Glomerular endothelial cell (primary cell): ENCODE measurements around the gene SYT1. TPM values are rescaled to one million over a fixed set of nuclear protein-coding genes. Genes with fewer than 3 reads are reported as not detected.
A peak's percentile ranks its signal among the peaks of the same experiment; 100 is the strongest.

Experiments used
- DNase-seq: peaks from one replicate; pipeline ENCODE4 v3.0.0-alpha.2; 2011; ENCODE audit warnings: low read depth, low spot score; ENCODE audit errors: extremely low read depth
- total RNA-seq: library from RNA; depleted of rRNA; stranded (reverse); fragments of >200 nt; gene quantifications from 2 replicates; pipeline ENCODE4 v1.2.3, GENCODE V29; 2015

Gene SYT1
- total RNA-seq, 1 donor from 2014 or later: 13.2 TPM

DNA sequence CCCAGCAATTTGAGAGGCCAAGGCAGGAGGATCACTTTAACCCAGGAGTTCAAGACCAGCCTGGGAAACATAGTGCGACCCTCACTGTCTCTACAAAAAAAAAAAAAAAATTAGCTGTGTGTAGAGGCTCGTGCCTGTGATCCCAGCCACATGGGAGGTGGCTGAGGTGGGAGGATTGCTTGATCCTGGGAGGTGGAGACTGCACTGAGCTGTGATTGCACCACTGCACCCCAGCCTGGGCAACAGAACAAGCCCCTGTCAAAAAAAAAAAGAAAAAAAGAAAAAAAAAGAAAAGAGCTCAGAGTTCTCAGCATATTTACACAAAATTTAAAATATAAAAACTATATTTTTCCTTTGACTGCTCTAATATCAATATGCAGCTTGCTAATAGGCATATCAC lies 260.8 kb downstream of the SYT1 start:
- DNase-seq: no peak

DNA sequence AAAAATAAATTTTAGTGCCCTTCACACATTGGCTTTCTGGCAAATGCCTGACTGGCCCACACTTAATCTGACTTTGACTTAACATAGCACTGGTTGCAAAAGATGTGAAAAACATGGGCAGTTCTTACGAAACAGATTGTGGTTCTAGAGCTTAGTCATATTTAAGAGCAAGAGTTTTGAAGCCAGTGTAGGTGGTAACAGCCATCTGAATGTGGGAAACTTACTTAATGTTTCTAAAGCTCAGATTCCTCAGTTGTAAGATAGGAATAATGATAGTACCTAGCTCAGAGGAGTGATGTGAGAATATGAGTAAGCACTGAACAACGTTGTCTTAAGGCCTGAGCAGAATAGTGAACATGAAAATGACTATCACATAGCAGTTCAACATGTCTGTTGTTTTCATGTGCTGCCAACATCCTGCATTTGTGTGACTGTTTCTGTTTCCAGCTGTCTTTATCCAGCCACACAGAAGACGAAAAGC lies 262.7 kb downstream of the SYT1 start:
- DNase-seq: no peak

DNA sequence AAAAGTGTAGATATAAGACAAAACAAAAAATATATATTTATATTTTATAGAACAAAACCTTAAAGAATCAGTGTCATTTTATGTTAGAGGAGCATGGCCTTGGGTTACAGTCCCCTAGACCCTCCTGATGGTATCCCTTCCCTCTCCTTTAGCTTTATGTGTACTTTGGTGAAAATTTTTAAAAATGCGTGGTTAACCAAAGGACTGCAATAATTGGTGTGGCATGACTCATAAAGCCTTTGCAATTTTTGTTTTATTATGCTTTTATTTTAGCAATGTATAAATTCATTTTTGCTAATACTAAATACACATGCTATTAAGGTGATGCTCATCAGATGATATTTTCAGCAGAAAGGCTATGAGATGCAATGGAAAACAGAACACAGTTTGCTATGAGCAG lies 264.4 kb downstream of the SYT1 start:
- no peak for DNase-seq

DNA sequence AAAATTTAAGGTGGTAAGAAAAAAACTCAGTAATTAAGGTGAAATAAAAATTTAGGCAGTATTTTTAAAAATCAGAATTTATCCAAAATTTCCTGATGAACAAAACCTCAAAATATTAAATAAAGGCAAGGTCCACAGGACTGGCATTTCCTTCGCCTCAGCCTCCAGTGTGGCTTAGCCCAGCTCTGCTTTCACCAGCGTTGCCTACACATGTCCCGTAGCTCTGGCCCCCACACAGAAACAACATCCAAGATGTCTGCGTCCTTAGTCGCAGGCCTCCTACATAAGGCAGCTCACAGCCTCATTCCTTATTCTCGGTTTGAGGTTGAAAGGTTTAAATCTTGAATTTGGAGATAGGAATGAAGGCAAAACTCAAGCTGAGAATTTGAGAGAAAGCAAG lies 274.3 kb downstream of the SYT1 start:
- DNase-seq: no peak

DNA sequence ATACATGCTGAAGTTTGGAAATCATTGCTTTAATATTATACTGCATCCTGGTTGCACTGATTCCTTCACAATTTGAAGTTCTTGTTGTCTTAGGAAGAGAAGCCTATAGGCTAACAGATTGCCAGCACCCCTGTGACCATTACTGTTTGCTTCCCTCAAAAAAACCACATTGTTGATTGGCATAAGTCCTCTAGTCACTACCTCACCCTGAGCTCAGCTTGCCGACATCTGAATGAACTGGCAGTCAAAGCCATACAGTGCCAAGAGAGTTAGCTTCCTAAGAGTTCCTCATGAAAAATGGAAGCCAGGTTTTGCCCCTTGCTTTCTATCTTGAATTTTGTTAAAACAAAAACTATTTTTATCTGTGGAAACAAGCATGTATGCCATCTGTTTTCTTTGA lies 276.1 kb downstream of the SYT1 start:
- no peak for DNase-seq

DNA sequence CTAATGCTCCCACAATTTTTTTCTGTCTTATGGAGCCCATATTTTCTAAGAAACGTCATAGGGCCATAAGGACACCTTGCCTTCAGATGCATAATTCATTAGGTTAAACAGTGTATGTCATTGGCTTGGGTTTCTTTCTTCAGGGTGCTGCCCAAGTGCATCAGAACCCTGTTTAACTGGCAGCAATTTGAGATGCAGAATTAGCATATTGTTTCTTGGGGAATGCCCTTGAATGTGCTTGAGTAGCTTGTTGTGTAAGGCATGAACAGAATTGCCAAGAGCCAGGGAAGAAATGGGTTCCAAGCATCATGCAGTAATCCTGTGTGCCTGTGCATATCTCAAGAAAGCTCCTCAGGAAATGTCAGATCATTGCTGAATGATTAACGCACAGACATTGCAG lies 277.2 kb downstream of the SYT1 start:
- DNase-seq: no peak

DNA sequence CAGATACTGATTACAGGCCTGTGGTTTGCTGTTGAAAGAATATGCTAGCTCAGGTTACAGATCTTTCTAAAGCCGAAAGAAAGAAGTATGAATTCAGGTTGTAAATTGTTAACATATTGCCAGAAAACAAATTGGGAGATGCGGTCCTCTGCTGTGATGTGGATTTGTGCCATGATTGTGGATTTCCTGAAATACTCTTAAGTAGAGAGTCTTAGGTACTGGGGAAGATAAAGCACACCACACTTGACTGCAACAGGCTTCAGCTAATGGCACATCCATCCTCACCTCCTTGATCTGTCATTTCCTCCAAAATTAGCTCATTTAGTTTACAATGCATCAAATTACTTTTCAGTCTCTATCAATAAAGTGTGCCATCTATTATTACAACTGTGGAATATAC lies 279.2 kb downstream of the SYT1 start:
- DNase-seq: no peak

DNA sequence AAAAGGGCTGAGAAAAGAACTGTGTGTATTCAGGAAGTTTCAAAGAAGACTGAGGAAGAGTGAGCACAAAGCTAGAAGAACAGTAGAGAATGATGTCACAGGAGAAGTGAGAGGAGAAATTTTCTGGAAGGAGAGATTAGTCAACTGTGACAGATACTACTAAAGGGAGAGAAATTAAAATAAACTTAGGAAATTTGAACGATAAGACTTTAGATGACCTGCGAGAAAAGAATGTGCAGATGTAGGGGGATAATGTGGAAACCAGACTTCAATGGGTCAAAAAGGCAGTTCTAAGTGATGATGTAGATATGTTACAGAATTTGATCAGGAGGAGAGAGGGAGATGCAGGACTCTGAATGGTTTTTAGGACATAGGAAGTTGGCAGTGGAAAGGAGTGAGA lies 287.4 kb downstream of the SYT1 start:
- DNase-seq: no peak

DNA sequence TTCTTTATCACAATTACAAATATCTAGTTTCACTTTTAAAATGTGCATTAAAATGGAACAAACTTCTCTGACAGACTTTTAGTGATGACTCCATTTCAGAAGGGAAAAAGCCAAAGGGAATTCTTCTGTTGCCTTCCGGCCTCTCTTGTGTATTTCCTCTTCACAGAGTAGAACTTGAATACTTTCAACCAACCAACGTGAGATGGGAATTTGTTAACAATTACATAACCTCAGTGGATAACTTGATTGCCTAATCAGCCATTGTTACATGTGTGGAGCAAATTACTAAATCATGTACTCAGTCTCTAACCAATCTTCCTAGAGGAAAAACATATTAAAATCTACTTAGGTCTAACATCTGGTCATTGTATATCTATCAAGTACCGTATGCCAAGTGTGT lies 291.1 kb downstream of the SYT1 start:
- DNase-seq: no peak

DNA sequence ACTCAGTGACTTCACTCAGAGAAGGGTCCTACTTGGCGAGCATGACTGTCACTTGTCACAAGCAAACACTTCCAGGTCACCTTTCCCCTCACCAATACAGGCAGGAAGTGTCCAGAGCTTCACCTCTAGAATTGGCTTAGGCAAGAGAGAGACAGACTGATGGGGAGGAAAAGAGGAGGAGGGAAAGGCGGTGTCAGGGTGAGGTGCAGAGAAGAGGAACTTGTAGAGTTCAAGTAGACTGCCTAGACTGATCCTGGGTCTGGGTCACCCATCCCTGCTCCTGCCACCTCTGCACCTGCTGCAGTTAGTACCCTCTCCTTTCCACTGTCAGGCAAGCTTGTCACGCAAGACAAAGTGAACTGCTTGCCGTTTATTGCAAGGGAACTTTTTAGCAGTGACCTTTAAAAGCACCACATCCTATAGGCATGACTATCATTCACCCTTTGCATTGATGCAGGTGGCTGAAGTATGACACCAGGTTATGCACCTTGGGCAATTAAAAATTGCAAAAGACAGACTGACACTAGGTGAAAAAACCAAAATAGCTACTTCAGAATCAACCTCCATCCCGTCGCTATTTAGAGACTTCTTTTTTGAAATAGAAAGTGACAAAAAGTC lies 292.4 kb downstream of the SYT1 start:
- DNase-seq: no peak

DNA sequence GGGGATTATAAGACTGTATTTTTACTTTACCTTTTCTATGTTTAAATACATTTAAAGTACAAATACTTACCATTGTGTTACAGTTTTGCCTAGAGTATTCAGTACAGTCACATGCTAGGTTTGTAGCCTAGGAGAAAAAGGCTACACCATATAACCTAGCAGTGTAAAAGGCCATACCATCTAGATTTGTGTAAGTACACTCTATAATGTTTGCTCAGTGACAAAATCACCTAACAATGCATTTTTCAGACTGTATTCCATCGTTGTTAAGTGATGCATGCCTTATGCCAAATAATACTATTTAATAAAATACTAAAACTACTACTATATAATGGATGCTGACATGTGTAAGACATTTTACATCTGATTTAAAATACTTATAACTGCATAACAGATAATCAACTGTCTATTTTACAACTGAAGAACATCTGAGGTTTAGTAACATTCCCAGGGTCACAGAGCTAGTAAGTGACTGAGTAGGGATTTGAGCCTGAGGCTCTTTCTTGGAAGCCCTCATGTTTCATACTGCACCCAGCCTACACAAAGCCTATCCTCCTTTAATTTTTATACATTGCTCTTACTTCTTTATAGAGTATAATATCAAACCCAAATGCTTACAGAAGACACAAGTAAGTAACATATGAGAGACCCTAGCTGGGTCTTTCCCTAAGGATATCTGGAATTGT lies 296.8 kb downstream of the SYT1 start:
- DNase-seq: no peak

DNA sequence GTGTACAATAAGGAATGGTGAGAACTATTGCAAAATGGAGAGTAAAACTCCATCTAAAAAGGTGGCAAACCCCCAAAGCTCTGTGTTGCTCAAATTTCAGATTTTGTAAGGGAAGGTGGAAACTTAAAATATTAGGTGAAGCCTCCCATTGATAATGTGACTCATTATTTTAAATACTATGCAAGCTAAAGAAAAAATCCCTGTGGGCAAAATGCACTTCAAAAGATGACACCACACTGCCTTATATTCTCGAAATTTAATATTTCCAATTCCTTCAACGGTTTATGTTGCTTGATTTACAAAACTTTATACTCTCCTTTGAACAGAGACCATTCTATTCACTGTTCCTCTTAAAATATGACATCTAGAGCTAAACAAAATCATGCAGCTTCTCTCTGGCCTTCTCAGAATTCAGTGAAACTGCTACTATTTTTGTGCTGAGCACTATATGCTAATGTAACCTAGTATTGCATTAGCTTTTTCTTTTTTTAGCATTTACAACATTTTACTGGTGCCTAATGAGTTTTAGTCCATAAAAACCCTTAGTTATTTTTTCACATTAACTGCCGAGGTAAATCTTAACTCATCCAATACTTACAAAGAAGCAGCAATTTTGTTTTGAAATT lies 297.7 kb downstream of the SYT1 start:
- DNase-seq: no peak

DNA sequence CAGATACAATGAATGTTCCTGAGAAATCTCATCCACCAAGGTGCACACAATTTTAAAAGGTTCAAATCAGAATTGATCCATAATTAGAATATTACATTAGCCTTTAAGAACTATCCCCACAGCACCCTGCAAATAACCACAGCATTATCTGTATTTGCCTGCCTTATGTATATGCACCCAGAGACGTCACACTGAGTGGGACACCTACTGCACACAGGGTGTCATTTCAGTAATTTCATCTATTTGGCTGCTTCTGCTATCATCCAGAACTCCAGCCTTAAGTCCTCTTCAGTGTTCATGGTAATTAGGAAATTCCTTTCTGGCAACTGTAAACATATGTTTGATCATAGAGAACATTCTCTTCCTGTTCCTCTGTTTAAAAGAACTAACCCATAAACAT lies 298.4 kb downstream of the SYT1 start:
- DNase-seq: no peak

DNA sequence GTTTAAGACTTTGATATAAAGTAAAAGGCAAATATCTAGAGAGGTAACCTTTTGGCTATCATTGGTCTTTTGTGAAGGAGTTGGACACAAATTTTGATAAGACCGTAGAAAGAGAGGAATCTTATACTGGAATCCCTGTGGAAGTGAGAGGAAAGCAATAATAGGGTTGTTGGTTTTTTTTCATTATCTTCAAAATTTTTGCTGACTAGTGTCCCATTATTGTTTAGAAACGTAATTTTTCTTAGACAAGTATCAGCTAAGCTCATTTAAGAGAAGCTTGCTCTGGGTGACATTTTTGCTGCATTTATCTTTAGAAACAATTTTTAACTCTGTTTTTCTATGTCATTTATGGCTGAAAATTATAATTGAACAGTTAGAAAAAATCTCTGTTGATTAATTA lies 300.3 kb downstream of the SYT1 start:
- no peak for DNase-seq

DNA sequence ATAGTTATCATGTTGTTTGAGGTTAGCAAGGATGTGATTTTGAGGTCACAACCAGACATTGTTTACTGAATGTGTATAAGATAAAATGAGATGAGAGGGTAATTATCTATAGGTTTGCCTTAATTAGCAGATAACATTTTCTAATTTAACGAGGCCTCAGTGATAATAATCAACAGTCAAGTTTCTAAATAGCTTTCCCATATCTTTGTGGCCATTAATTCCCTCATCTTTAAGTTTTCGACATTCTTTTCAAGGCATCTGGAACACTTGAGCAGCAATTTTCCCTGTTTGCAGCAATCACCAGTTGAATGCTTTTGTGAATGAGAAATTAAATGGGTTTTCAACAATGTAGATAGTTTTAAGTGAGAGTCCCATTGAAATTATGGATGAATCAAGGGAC lies 304.1 kb downstream of the SYT1 start:
- no peak for DNase-seq

DNA sequence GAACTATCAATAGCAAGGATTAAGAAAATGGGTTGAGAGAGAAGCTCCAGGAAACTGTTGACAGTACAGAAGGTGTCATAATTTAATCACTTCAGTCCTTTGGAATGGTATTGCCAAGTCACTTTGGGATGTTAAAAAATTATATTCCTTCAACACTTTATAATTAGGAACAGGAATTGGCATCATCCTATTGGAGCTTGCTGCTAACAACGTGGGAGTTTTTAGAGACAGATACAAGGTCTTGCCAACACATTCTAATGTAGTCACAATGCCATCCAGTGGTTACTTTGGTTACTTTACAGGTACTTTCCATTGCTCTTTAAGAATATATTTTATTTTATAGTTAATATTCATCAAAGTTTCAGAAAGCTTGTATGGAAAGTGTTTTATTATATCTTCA lies 310.1 kb downstream of the SYT1 start:
- DNase-seq: peak; percentile 57

DNA sequence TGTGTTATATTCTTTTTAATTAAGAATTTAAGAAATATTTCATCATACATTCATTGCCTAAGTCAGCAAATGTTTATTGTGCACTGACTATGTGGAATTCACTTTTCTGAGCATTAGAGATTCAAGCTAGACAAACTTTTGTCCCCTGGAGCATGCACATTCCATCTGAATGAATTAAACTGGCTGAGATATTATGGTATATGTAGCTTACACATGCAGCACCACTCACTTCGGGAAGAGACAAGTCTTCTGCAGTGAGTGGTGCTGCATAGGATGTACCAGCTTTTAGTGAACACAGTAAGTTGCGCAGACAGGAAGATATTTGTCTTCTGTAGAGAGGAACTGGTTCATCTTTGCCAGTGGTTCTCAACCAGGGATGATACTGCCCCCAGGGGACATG lies 318.4 kb downstream of the SYT1 start:
- DNase-seq: no peak

DNA sequence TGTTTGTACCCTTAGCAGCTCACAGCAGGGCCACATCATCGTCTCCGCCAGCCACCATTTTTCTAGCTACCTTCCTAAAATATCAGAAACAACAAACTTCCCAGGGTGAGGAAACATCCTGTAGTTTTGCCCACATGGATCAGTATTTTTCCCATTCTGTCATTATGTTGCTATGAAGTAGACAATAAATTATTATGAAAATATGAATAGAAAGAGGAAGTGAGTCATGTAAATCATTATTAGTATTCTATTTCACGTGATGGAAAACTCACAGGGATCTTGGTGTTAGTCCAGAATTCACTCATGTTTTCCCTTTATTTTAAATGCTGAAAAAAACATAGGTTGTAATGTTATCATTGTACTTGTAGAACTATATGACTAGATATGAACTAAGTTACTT lies 319.4 kb downstream of the SYT1 start:
- peak; percentile 92 for DNase-seq

DNA sequence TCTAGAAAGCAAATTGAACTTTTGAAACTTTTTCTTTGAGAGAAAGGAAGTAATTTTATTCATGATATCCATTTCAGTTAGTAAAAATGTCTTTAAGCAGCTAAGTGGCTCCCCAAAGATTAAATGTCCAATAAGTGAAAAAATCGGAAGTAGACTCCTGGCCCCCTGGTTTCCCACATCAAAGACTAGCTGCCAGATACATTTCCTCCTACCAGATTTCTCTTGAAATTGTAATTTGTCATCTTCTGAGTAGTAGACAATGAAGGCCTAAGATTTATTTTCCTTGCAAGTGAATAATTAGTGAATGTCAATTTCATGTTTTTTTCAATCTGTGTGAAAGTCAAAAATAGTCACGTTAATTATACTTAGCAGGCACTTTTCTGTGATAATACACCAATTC lies 321.9 kb downstream of the SYT1 start:
- DNase-seq: no peak

DNA sequence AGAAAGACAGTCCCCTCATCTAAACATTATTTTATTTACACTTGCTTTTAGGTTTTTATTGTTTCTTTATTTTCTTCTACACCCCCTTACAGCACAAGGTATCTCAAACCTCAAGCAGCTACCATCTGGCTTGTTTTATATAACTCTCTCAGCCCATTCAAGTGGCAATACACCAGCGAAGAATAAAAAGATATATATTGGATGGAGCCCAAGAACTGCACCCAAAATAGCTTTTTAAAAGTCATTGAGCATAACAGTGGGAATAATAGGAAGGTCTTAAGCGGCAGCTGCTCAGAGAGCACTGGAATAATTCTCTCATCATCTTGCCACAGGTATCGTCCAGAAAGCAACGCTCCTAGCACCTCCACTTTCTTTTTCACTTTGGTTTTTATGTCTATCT lies 322.5 kb downstream of the SYT1 start:
- DNase-seq: no peak

DNA sequence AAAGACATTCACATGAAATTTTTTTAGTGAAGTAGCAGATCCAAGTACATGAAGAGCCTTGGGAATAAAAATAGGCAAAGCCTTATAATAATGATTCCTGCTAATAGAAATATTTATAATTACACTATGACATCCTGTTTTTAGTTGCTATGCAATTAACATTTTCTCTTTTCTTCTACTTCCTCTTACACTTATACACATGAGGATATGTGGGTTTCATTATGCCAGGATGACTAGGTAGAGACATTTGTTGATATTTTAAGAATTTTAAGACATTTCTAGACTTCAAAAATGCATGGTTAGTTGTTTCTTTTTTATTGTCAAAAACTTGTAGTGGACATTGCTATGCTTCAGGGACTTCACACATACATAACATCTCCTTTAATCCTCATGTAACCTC lies 326.8 kb downstream of the SYT1 start:
- DNase-seq: no peak

DNA sequence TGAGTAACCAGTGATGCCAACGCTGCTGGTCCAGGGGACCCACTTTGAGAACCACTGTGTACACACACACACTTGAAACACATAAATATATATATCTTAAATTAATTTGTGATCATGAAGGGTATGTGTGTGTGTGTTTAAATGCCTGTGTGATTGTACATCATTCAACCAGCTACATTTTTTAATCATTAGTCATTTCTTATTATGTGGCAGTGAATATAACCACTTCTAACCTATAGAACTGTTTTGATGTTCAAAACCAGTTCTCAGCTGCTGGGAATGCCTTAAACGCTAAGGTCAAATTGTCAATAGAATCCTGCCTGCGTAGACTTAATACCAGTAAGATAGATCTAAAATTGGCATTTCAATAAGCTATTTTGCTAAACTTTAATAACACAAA lies 330.0 kb downstream of the SYT1 start:
- no peak for DNase-seq
